ENCODE measurements around the gene PTPRK. TPM values are rescaled to one million over a fixed set of nuclear protein-coding genes. Genes with fewer than 3 reads are reported as not detected.
"Not testable (repeated sequence)": the region's sequence is repeated elsewhere in the genome, so short reads cannot be mapped to it uniquely, and the experiment has no call there.

Gene PTPRK
- total RNA-seq, 2 experiments from 2014 or later, result not detected

DNA sequence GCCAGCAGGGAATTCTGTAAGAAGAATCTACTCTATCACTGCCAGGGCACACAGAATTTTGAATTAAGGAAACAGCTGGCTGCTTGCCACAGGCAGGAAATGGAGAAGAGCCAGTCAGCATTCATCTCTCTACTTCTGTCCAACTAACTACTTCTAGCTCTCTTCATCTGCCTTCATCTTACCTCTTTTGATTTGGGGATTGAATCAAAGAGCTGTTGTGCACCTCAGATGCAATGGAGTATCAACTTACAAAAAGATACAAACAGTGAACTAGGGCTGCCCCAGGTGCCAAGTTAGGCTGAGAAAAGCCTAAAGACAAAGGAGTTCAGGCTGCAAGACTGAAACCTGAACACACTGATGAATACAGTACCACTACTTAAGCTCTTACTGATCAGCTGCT, 82.0 kb downstream of the PTPRK start:
- POLR2A ChIA-PET, result no interaction called here
- intact Hi-C loops (cut with micrococcal nuclease; ENCODE audit: unreplicated experiment), result no loop called here
- H3K4me3 ChIP-seq (ENCODE audit: low read depth, low read length, poor library complexity, severe bottlenecking), result no peak overlapping the region
- H3K4me2 ChIP-seq (ENCODE audit: low read length), result no peak overlapping the region
- no TSS peak for BruUV-seq (replicated peaks)
- H3K4me1 ChIP-seq (ENCODE audit: insufficient read depth, low read length, poor library complexity, severe bottlenecking), result no peaks in the 10 kb centered on the region
- no peak overlapping the region for H2AFZ ChIP-seq (ENCODE audit: low read length)
- CTCF ChIA-PET (ENCODE audit: unreplicated experiment), result no interaction called here
- H3K36me3 ChIP-seq (ENCODE audit: insufficient read depth, low read length), result no peaks in the 10 kb centered on the region
- TF ChIP-seq, protein P1, sequence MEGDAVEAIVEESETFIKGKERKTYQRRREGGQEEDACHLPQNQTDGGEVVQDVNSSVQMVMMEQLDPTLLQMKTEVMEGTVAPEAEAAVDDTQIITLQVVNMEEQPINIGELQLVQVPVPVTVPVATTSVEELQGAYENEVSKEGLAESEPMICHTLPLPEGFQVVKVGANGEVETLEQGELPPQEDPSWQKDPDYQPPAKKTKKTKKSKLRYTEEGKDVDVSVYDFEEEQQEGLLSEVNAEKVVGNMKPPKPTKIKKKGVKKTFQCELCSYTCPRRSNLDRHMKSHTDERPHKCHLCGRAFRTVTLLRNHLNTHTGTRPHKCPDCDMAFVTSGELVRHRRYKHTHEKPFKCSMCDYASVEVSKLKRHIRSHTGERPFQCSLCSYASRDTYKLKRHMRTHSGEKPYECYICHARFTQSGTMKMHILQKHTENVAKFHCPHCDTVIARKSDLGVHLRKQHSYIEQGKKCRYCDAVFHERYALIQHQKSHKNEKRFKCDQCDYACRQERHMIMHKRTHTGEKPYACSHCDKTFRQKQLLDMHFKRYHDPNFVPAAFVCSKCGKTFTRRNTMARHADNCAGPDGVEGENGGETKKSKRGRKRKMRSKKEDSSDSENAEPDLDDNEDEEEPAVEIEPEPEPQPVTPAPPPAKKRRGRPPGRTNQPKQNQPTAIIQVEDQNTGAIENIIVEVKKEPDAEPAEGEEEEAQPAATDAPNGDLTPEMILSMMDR (conservative IDR thresholded peaks at IDR 0.05; ENCODE audit: low read length), result no peak
- TF ChIP-seq EZH2phosphoT487 (IDR thresholded peaks at IDR 0.05; ENCODE audit: borderline replicate concordance, low read depth, low read length), result no peak
- no peaks in the 10 kb centered on the region for H3K9me2 ChIP-seq (ENCODE audit: insufficient read depth, low read length)
- no peak overlapping the region for H3K27ac ChIP-seq (ENCODE audit: low read depth, low read length, poor library complexity, severe bottlenecking)
- no peaks in the 10 kb centered on the region for H3K9me3 ChIP-seq (ENCODE audit: low read length)
- no peak for DNase-seq (ENCODE audit: low spot score)
- H4K20me1 ChIP-seq (ENCODE audit: insufficient read depth, low read length), result no peaks in the 10 kb centered on the region
- no peaks in the 10 kb centered on the region for H3K79me2 ChIP-seq (ENCODE audit: insufficient read depth, low read depth, low read length)

DNA sequence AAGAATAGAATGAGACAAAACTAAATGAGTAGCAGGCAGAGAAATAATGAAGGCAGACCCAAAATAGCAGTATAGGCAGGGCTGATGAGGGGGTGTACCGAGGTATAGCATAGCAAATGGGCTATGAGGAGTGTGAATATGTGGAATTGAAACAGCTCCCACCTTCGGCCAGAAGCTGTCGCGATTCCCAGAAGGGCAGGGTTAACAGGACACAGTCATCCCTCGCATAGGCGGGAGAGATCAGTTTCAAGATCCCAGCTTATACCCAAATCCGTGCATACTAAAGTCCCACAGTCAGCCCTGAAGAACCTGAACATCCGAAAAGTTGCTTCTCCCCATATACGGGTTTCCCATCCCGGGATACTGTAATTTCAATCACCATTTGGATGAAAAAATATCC, 82.7 kb downstream of the PTPRK start:
- no peaks in the 10 kb centered on the region for H3K79me2 ChIP-seq (ENCODE audit: insufficient read depth, low read depth, low read length)
- H4K20me1 ChIP-seq (ENCODE audit: insufficient read depth, low read length), result no peaks in the 10 kb centered on the region
- ChIA-PET CTCF (ENCODE audit: unreplicated experiment) (no interaction called here), POLR2A (no interaction called here)
- no TSS peak for BruUV-seq (replicated peaks)
- no peak overlapping the region for H3K4me3 ChIP-seq (ENCODE audit: low read depth, low read length, poor library complexity, severe bottlenecking)
- no peak for DNase-seq (ENCODE audit: low spot score)
- intact Hi-C loops (cut with micrococcal nuclease; ENCODE audit: unreplicated experiment), result no loop called here
- TF ChIP-seq, protein P1 (conservative IDR thresholded peaks at IDR 0.05; ENCODE audit: low read length), result no peak
- TF ChIP-seq EZH2phosphoT487 (IDR thresholded peaks at IDR 0.05; ENCODE audit: borderline replicate concordance, low read depth, low read length), result no peak
- no peak overlapping the region for H3K27ac ChIP-seq (ENCODE audit: low read depth, low read length, poor library complexity, severe bottlenecking)
- H3K9me2 ChIP-seq (ENCODE audit: insufficient read depth, low read length), result no peaks in the 10 kb centered on the region
- no peaks in the 10 kb centered on the region for H3K4me1 ChIP-seq (ENCODE audit: insufficient read depth, low read length, poor library complexity, severe bottlenecking)
- no peak overlapping the region for H2AFZ ChIP-seq (ENCODE audit: low read length)
- H3K4me2 ChIP-seq (ENCODE audit: low read length), result no peak overlapping the region
- H3K36me3 ChIP-seq (ENCODE audit: insufficient read depth, low read length), result no peaks in the 10 kb centered on the region
- H3K9me3 ChIP-seq (ENCODE audit: low read length), result no peaks in the 10 kb centered on the region

DNA sequence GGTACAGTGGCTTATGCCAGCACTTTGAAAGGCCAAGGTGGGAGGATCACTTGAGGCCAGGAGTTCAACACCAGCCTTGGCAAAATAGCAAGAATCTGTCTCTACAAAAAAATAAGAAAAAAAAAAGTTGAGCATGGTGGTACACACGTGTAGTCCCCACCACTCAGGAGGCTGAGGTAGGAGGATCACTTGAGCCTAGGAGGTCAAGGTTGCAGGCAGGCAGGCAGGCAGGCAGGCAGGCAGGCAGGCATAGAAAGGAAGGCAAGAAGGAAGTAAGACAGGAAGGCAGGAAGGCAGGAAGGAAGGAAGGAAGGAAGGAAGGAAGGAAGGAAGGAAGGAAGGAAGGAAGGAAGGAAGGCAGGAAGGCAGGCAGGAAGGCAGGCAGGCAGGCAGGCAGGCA, 85.6 kb downstream of the PTPRK start:
- H4K20me1 ChIP-seq (ENCODE audit: insufficient read depth, low read length); BruUV-seq (replicated peaks); intact Hi-C loops (cut with micrococcal nuclease; ENCODE audit: unreplicated experiment); DNase-seq (ENCODE audit: low spot score); H3K79me2 ChIP-seq (ENCODE audit: insufficient read depth, low read depth, low read length); H3K4me2 ChIP-seq (ENCODE audit: low read length); POLR2A ChIA-PET; H3K27ac ChIP-seq (ENCODE audit: low read depth, low read length, poor library complexity, severe bottlenecking); H3K36me3 ChIP-seq (ENCODE audit: insufficient read depth, low read length); H3K4me1 ChIP-seq (ENCODE audit: insufficient read depth, low read length, poor library complexity, severe bottlenecking); H2AFZ ChIP-seq (ENCODE audit: low read length); H3K4me3 ChIP-seq (ENCODE audit: low read depth, low read length, poor library complexity, severe bottlenecking); H3K9me3 ChIP-seq (ENCODE audit: low read length); CTCF ChIA-PET (ENCODE audit: unreplicated experiment); H3K9me2 ChIP-seq (ENCODE audit: insufficient read depth, low read length): not testable (repeated sequence)
